Measurements from ENCODE around the gene PDP2.

Gene PDP2

DNA sequence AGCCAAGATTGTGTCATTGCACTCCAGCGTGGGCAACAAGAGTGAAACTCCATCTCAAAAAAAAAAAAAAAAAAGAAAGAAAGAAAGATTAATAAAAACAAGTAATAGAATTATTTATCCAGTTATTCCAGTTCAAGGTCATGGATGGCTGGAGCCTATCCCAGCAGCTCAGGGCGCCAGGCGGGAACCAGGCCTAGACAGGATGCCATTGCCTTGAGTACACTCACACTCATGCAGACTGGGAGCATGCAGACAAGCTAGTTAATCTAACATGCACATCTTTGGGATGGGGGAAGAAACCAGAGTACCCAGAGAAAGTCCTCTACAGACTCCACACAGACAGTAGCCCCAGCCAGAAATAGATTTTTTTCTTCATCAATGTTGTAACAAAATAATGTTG is 17.9 kb downstream of the PDP2 start:
- TF ChIP-seq, protein P1, sequence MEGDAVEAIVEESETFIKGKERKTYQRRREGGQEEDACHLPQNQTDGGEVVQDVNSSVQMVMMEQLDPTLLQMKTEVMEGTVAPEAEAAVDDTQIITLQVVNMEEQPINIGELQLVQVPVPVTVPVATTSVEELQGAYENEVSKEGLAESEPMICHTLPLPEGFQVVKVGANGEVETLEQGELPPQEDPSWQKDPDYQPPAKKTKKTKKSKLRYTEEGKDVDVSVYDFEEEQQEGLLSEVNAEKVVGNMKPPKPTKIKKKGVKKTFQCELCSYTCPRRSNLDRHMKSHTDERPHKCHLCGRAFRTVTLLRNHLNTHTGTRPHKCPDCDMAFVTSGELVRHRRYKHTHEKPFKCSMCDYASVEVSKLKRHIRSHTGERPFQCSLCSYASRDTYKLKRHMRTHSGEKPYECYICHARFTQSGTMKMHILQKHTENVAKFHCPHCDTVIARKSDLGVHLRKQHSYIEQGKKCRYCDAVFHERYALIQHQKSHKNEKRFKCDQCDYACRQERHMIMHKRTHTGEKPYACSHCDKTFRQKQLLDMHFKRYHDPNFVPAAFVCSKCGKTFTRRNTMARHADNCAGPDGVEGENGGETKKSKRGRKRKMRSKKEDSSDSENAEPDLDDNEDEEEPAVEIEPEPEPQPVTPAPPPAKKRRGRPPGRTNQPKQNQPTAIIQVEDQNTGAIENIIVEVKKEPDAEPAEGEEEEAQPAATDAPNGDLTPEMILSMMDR (IDR thresholded peaks at IDR 0.05; ENCODE audit: low read length): no peak
- TF ChIP-seq EZH2 (IDR thresholded peaks at IDR 0.05; ENCODE audit: borderline replicate concordance, low read length): no peak

DNA sequence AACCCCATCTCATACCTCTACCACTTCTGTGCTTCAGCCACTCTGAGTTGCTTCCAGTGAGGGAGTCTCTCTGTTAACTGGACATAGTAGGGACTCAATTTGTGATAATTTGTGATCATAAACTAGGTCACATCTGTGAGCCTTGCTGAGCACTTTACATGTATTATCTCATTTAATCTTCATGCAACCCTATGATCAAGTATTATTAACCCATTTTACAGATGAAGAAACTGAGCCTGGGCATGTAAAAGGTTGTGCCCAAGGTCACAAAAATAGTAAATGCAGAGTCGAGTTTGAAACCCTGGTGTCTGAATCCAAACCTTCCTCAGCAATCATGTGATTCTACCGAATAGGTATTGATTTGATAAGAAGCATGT is 18.6 kb downstream of the PDP2 start:
- Histone ChIP-seq H3K27ac (ENCODE audit: low read depth, low read length, poor library complexity, severe bottlenecking) (no peak overlapping the region), H3K36me3 (ENCODE audit: insufficient read depth, low read length) (no peaks in the 10 kb centered on the region), H3K9me2 (ENCODE audit: low read depth, low read length) (no peaks in the 10 kb centered on the region), H3K4me3 (ENCODE audit: low read depth, low read length, poor library complexity, severe bottlenecking) (no peak overlapping the region), H3K79me2 (ENCODE audit: insufficient read depth, low read length) (no peaks in the 10 kb centered on the region), H3K4me2 (ENCODE audit: low read length) (no peak overlapping the region), H3F3A (ENCODE audit: insufficient read depth, low read length) (no peaks in the 10 kb centered on the region), H3K9me3 (ENCODE audit: low read length) (no peaks in the 10 kb centered on the region), H4K20me1 (ENCODE audit: insufficient read depth, low read length) (no peaks in the 10 kb centered on the region), H2AFZ (ENCODE audit: low read length) (no peak overlapping the region), H3K4me1 (ENCODE audit: insufficient read depth, low read length, severe bottlenecking) (no peaks in the 10 kb centered on the region), H3K9ac (ENCODE audit: low read length) (no peak overlapping the region), H3K27me3 (ENCODE audit: insufficient read depth, low read length) (peaks cover 3% of the 10 kb centered on the region; the same call in 1 of the 2 replicates)
- TF ChIP-seq, protein P1 (IDR thresholded peaks at IDR 0.05; ENCODE audit: low read length): no peak
- no peak for TF ChIP-seq EZH2 (IDR thresholded peaks at IDR 0.05; ENCODE audit: borderline replicate concordance, low read length)

More for the DNA sequence above, 17.9 kb downstream of the PDP2 start:
- Histone ChIP-seq H3K9me2 (ENCODE audit: low read depth, low read length) (no peaks in the 10 kb centered on the region), H3K27ac (ENCODE audit: low read depth, low read length, poor library complexity, severe bottlenecking) (no peak overlapping the region), H3K27me3 (ENCODE audit: insufficient read depth, low read length) (peaks cover 3% of the 10 kb centered on the region; the same call in 1 of the 2 replicates), H3K36me3 (ENCODE audit: insufficient read depth, low read length) (no peaks in the 10 kb centered on the region), H3K9ac (ENCODE audit: low read length) (no peak overlapping the region), H3F3A (ENCODE audit: insufficient read depth, low read length) (no peaks in the 10 kb centered on the region), H4K20me1 (ENCODE audit: insufficient read depth, low read length) (no peaks in the 10 kb centered on the region), H3K9me3 (ENCODE audit: low read length) (no peaks in the 10 kb centered on the region), H3K4me1 (ENCODE audit: insufficient read depth, low read length, severe bottlenecking) (no peaks in the 10 kb centered on the region), H2AFZ (ENCODE audit: low read length) (no peak overlapping the region), H3K4me3 (ENCODE audit: low read depth, low read length, poor library complexity, severe bottlenecking) (no peak overlapping the region), H3K79me2 (ENCODE audit: insufficient read depth, low read length) (no peaks in the 10 kb centered on the region), H3K4me2 (ENCODE audit: low read length) (no peak overlapping the region)

DNA sequence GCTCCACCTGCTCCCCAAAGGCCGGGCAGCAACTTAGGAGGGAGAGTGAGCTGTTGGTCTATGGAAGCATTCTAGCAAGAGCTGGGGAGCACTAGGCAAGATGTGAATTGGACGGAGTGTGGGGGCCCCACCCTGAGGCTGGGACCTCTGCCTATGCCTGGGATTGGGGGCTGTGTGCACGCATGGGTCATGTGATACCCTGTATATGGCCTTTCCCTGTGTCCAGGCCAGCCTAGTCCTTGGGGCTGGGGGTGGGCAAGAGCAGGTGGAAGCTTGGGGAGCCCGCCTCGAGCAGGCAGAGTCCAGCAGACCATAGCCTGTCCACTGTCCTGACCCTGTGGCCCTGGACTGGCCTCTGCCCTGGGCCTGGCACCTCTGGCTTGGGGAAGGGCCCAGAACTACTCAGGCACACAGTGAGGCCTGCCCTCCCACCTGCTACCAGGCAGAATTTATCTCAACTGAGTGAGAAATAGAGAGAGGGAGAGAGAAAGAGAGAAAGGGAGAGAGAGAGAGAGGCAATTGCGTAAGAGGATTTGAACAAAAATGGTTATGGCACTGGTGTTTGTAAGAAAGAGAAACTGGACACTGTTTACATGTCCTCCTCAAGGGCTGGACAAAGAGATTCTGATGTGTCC is 19.1 kb downstream of the PDP2 start:
- Histone ChIP-seq H3F3A (ENCODE audit: insufficient read depth, low read length) (no peaks in the 10 kb centered on the region), H3K4me3 (ENCODE audit: low read depth, low read length, poor library complexity, severe bottlenecking) (no peak overlapping the region), H3K4me2 (ENCODE audit: low read length) (no peak overlapping the region), H3K9me2 (ENCODE audit: low read depth, low read length) (no peaks in the 10 kb centered on the region), H3K4me1 (ENCODE audit: insufficient read depth, low read length, severe bottlenecking) (no peaks in the 10 kb centered on the region), H3K9ac (ENCODE audit: low read length) (no peak overlapping the region), H3K36me3 (ENCODE audit: insufficient read depth, low read length) (no peaks in the 10 kb centered on the region), H3K79me2 (ENCODE audit: insufficient read depth, low read length) (no peaks in the 10 kb centered on the region), H2AFZ (ENCODE audit: low read length) (no peak overlapping the region), H3K27ac (ENCODE audit: low read depth, low read length, poor library complexity, severe bottlenecking) (no peak overlapping the region), H3K9me3 (ENCODE audit: low read length) (no peaks in the 10 kb centered on the region), H4K20me1 (ENCODE audit: insufficient read depth, low read length) (no peaks in the 10 kb centered on the region), H3K27me3 (ENCODE audit: insufficient read depth, low read length) (peaks cover 3% of the 10 kb centered on the region; the same call in 1 of the 2 replicates)
- TF ChIP-seq, protein P1 (IDR thresholded peaks at IDR 0.05; ENCODE audit: low read length): no peak
- TF ChIP-seq EZH2 (IDR thresholded peaks at IDR 0.05; ENCODE audit: borderline replicate concordance, low read length): no peak

Data from OCI-LY1 (cell line).